NCI-H146 treated with DMSO at 0.1 percent for 48 hours (cell line): Measurements from ENCODE around the gene ZFAND2A.

Experiments used
- DNase-seq: peaks from one replicate; lab custom pipeline; 2025; ENCODE audit not compliant: unreplicated experiment; lab: John Stamatoyannopoulos, UW

The ZFAND2A gene

GRCh38 chr7:1110358-1110757 lies 49.6 kb downstream of the ZFAND2A start:
- no peak for DNase-seq

- DNase-seq: no peak
Observed at GRCh38 chr7:1109581-1110310, 50.2 kb downstream of the ZFAND2A start.

DNA sequence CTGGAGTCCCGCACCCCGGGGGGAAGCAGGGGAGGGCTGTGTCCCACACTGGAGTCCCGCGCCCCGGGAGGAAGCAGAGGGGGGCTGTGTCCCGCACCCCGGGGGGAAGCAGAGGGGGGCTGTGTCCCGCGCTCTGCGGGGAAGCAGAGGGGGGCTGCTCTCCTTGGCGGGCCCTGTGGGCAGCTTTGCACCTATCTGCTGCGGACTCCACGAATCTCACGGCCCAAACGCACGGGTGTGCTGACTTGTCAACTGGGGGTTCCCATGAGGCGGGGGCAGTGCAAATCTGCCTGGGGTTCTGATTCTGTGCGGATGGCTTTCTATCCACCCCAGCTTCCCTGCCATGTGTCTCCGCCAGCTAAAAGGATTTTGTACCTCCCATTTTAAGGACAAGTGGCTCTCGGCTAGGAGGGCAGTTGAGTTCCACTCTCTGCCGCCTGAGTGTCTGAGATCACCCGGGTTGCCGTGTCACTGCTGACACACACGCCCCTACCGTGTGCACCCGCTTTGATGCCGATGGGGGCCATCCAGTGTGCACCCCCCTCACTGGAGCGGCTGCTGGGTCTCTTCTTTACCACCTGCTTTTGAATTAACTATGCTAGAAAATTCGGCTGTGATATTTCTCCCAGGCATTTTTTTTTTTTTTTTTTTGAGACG lies 51.6 kb downstream of the ZFAND2A start:
- DNase-seq: no peak

DNA sequence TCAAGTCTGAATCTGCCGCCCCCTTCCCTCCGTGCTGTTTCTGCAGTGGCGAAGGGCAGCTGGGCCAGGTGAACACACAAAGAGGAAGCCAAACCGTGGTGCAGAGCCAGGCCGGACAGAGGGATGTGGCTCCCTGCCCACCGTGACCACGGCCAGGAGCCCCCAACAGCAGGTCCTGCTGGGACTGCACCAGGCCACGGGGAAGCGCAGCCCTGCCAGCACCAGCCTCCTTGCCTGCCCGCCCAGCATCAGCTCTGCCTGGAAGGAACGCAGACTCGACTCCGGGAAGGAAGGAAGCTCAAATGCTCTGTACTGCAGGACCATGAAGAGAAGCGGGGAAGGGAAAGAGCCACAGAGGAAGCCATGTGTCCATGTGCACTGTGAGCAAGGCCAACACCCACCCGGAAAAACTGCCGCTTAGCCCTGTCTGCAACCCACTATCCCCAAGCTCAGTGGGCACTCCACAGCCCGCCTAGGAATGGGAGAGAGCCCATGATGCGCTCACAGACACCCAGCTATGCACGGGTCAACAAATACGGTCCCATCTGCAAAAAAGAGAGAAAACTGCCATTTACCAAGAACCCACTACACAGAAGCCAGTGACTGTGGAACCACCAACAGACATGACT lies 53.1 kb downstream of the ZFAND2A start:
- DNase-seq: no peak

GRCh38 chr7:1106063-1106792 lies 53.8 kb downstream of the ZFAND2A start:
- no peak for DNase-seq

DNA sequence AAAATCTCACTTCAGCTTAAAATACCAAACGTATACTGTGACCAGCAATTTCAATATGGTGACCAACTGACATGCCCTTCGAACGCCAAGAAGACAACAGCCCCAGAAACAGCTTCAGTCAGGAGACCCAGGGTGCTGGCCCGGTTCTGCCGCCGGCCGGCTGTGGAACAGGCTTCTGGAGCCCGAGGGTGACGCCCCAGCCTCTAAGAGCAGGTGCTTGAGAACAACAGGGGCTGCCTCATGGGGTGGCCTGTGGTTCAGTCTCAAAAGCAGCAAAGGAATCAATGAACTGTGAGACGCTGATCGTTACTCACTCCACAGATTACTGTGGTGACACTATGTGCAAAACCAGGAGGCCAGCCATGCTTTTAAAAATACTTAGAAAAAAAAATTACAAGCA lies 54.8 kb downstream of the ZFAND2A start:
- no peak for DNase-seq

- DNase-seq: no peak
Observed at GRCh38 chr7:1104516-1105179, 55.3 kb downstream of the ZFAND2A start.

DNA sequence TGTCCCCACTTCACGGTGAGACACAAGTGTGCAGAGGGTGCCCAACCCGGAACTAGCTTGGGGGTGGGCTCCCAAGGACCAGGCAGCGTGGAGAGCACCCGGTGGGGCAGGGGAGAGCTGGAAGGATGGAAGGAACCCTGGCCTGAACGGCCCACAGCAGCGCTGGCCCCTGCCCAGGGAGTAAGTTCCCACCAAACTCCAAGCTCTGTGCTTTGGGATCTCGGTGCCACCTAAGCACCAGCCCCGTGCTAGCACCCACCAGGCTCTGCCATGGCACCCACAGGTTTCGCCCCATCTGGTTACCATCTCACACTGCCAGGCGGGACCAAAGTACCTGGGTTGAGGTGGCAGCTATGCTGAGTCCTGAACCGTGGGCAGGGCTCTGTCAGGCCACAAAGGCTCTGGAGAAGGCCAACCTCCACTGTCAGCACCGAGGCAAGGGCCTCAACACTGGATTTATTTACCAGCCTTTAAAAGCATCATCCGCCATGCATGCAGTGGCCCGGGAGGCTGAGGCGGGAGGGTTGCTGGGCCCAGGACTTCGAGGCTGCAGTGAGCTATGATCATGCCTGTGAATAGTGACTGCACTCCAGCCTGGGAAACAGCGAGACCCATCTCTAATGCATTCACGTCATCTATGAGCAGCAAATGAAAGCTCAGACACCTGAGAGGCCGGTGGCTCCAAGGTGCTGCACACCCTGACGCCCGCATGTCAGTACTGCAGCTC lies 56.0 kb downstream of the ZFAND2A start:
- DNase-seq: no peak

DNA sequence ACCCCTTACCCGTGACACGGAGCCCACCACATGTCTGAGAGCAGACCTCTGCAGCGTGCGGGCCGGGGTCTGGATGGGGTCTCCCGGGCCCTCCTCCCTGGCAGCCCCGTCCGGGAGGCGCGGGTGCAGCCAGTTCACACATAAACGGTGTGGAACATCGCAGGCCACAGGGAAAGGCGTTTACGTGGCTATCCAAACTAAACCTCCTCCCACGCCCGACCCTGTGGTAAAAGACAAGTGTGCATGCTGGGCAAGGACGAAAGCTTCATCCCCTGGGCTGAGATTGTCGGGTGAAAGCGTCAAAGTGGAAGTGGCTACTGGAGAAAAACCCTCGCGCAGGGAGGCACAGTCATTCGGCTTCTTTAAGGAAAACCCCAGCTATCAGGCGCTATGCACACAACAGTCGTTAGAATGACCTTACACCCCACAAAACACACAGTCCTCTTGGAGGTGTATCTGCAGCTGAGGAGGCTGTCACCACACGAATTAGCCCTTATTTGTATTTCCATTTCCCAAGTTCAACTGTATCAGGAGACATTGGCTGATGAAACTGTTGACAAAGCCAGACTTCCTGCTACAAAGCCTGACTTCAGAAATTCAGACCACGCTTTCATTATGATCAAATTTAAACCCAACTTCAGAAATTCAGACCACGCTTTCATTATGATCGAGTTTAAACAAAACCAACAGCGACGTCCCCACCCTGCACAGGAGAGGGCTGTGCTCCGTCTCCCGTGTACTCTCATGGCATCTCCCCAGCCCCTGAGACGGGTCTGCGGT lies 56.8 kb downstream of the ZFAND2A start:
- no peak for DNase-seq
